HG03175 (cell line): ENCODE data around the gene VPS45.
"Not testable (repeated sequence)": the region's sequence is repeated elsewhere in the genome, so short reads cannot be mapped to it uniquely, and the experiment has no call there.

ENCODE experiments used
- ATAC-seq: cut with Tn5 transposase; IDR thresholded peaks from one replicate; pipeline ENCODE4 v1.9.1; 2021; ENCODE audit warnings: mild to moderate bottlenecking, moderate library complexity; ENCODE audit not compliant: unreplicated experiment

Gene VPS45

GRCh38 chr1:150185481-150185880 is 117.9 kb downstream of the VPS45 start:
- ATAC-seq: no peak

- not testable (repeated sequence) for ATAC-seq
These were observed 118.8 kb downstream of the VPS45 start for GRCh38 chr1:150186438-150186788.

- ATAC-seq: no peak
These were observed 119.4 kb downstream of the VPS45 start for GRCh38 chr1:150186789-150187559.

GRCh38 chr1:150187560-150187931 is 120.0 kb downstream of the VPS45 start:
- ATAC-seq: no peak

DNA sequence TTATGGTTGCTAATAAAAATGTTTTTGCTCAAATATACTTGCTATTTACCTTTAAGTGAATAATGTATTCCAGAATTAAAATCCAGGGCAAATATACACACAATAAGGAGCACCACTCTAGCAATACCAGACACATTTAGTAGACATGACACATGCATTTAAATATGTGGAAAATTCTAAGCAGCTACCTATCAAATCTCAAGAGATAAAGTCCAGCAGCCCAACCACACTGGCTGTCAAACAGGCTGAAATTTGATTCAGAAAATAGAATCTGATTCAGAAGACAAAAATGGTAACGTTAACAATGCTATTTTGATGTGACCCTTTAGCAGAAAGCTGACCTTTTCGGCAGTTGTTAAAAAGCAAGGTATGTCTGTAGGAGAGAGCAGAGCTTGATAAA is 124.4 kb downstream of the VPS45 start:
- ATAC-seq: no peak

DNA sequence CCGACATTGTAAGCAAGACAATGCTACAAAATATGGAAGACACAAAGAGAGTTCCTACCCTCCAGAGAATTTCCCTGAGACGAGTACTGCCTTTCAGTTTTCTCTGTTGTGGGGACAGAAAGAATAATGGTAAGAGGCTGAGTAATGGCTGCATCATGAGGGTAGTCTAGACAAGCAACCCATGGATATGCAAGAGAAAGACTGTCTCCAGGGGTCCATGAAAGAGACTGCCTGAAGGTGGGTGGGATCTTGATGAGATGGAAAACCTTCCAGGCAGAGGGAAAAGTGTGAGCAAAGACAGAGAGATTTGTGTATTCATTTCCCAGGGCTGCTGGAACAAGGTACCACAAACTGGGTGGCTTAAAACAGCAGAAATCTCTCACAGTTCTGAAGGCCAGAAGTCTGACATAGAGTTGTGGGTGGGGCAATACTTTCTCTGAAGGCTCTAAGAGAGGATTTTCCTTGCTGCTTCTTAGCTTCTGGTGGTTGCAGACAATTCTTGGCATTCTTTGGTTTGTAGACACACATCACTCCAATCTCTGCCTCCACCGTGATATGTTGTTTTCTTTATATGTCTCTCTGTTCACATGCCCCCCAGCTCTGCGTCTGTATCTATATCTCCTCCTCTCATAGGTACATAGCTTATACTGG is 126.9 kb downstream of the VPS45 start:
- ATAC-seq: no peak
